Stimulated activated CD4-positive, alpha-beta T cell treated with anti-CD3 and anti-CD28 coated beads, Interleukin-12 subunit alpha, Interleukin-12 subunit beta, amount 100 ng/mL, for 4 hours (primary cell): ENCODE results near the gene NTN5.
A peak's percentile ranks its signal among the peaks of the same experiment; 100 is the strongest.

ENCODE experiments used
- DNase-seq: peaks from one replicate; pipeline ENCODE4 v3.0.0-alpha.2; 2020

The NTN5 gene

DNA sequence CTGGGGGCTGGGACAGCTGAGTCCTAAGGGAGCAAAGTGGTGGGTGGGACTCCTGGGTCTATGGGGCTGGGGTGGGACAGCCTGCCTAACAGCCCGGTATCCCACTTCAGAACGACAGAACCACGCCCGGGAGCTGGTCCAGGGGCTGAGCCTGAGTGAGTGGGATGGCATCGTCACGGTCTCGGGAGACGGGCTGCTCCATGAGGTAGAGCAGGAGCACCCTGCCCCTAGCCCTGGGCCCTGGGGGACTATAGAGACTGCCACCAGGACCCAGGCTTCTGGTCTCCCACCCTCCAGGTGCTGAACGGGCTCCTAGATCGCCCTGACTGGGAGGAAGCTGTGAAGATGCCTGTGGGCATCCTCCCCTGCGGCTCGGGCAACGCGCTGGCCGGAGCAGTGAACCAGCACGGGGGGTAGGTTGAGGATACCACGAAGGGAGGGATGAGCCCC lies 44.9 kb downstream of the NTN5 start:
- DNase-seq, result no peak

DNA sequence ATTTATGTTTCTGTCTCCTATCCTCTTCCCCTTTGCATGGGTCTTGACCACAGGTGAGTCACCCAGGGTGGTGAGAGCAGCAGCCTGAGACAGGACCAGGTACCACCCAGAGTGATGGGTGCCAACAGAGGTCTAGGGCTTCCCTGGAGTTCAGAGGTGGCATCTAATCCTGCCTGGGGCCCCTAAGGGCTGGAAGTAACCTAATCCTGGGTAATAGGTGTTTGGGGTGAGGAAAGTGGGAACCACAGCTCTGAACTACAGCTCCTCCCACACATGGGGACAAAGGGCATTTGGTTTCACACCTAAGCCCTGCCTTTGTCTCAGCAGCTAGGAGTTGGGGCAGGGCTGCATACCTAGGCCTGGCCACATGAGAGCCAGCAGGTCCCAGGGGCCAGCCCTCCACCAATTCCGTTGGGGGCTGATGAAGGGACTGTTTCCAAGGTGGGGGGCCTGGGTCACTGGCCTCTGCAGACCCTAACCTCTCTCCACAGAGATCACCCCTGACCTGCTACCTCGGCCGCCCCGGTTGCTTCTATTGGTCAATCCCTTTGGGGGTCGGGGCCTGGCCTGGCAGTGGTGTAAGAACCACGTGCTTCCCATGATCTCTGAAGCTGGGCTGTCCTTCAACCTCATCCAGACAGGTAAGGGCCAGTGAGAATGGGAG lies 45.5 kb downstream of the NTN5 start:
- DNase-seq, result no peak

DNA sequence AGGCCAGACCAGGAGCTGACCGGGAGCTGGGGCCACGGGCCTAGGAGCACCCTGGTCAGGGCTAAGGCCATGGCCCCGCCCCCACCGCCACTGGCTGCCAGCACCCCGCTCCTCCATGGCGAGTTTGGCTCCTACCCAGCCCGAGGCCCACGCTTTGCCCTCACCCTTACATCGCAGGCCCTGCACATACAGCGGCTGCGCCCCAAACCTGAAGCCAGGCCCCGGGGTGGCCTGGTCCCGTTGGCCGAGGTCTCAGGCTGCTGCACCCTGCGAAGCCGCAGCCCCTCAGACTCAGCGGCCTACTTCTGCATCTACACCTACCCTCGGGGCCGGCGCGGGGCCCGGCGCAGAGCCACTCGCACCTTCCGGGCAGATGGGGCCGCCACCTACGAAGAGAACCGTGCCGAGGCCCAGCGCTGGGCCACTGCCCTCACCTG lies 46.9 kb downstream of the NTN5 start:
- no peak for DNase-seq

DNA sequence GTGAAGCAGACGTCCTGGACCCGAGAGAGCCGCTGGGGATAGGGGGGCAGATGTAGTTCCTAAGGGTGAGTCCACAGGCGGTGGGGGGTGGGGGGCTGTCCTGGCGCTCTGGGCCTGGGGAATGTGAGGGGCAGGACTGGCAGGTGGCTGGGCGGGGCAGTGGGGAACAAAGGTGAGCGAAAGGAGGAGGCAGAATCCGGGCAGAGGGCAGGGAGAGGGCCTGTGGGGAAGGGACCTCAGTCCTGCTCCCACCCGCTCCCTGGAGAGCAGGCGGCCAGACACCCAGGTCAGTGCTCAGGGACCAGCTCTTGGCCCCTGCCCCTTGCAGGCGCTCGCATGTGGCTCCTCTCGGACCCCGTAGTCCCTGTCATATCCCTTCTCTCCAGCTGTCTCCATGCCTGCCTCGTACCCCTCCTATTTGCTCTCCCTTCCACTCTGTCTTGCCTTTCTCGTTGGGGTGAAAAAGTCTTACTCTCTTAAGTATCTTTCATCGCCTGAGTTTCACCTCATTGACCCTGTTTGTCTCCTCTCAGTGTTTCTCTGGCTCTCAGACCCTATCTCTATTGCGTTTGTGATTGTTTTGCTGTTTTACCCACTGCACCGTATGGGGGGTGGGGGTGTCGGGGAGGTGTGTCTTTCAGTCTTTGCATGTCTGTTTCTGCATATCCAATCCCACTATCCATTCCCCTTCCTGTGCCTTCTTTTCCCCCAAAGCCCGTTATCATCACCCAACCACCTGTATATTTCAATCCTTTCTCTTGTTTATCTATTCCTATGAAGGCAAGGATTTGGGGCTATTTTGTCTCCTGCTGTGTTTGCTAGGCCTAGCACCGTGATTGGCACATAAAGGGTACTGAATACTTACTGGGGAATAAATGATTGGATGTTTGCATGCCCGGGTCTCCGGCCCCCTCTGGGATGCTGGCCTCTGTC lies 47.8 kb downstream of the NTN5 start:
- DNase-seq, result no peak

DNA sequence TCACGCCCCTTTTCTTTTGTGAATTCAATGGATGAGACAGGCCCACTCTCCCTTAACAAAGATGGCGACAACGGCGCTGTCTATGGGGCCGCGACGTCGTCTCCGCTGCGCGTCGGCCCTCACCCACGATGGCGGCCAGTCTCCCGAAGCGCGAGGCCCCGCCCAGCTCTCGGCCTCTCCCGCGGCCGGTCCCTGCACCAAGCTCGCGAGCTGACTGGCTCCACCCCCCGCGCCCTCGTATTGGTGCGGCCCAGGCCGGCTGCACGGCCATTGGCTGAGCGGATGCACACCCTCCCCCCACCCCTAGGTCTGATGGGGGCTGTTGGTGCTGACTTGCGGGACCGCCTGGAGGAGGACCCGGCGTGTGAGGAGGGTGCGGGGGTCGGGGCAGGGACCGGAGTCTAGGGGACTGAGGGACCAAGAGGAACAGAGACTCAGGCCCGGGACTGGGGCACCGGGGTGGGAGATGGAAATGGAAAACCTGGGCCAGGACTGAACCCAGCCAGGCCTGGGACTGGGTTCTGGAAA lies 48.7 kb downstream of the NTN5 start:
- peak; percentile 98 for DNase-seq

DNA sequence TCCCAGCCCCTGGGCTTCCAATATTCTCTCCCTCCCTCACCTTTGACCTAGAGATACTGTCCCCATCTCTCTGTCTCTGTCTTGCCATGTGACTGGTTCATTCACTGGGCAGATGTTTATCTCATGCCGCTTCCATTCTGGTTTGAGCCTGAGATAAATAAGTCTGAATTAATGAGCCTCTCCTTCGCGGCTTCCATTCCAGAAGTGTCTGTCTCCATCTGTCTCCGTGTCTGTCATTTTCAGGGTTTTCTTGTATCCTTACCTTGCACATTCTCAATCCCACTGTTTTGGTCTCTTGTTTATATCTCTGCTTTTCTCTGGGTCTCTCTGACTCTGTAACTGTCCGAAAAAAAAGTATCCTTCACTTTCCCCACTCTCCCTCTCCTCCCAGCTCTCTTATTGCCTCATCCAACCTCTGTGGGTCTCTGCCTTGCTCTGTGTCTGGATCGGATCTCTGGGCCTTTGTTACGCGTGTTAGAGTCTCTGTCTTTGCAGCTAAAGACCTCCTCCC lies 49.2 kb downstream of the NTN5 start:
- DNase-seq, result no peak

DNA sequence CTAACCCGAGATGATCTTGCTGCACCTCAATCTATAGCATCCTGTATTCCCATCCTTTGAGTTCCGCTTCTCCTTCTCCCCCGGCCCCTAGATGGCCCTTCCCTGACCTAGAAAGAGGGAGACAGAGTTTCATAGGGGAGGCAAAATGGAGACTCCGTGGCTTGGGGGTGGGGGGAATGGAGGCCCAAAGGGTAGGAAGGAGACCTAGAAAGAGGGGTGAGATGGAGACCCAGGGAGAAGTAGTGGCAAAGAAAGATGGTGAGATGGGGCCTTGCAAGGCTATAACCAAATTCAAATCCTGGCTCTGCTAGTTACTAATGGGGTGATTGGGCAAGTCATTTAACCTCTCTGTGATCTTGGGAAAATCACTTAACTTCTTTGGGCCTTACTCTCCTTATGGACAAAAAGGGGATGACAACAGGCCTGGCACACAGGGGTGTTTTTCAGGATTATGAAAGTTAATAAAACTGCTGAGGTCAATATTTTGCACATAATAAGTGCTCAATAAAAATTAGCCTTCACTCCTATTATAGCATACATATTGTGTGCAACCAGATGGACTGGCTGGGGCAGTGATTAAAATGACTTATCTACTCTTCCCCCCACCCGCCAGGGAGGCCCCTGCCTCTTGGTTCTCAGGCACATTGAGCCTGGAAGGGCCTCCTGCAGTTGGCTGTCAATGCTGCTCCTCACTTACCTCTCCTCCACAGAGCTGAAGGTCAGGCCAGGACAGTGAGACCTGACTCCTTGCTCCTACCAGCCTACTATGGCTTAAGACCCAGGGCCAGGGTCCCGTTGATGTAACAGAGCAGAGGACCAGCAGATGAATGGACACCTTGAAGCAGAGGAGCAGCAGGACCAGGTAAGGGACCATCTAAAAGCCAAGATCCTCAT lies 52.9 kb downstream of the NTN5 start:
- no peak for DNase-seq

DNA sequence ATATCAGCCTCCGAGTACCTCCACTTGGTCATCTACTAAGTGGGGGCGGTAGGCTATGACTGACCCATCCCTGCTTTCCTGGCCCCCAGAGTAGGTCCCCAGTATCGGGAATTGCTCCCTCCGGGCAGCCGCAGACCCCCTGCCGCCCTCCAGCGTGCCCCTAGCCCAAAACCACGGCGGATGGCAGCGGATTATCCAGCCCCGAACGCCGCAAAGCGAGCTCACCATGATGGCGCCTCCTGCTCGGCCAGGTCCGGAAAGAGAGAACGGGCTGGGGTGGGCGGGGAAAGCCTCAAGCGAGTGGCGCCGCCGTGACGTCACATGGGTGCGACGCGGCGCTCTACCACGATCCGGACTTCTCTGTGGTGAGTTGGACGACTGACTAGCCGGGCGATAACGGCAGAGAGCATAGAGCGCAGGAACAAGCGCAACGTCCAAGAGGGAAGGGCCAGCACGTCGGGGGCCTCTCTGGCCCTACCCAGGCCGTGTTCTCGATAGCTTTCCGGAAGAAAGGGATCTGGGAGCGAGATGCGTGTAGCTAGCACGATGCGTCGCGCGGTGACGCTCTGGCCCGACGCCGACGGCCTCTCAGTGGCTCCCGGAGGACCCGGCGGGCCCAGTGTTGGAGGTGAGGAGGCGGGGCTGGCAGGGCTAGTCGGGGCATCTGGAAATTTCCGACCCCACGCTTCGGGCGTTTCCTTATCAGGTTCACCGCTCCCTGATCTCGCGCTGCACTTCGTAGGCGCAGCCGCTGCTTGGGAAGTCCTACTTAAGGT lies 53.7 kb downstream of the NTN5 start, which contains the start of the genes RPL18 and SPHK2:
TSS of gene RPL18 (minus strand) at position 263 of the 776 bp plus-strand sequence. CDS start at position 228, 35 bp downstream.
TSS of gene SPHK2 (plus strand) at position 591 of the 776 bp plus-strand sequence. CDS start 1,009 bp downstream, outside the sequence.
- peak; percentile 96 for DNase-seq

DNA sequence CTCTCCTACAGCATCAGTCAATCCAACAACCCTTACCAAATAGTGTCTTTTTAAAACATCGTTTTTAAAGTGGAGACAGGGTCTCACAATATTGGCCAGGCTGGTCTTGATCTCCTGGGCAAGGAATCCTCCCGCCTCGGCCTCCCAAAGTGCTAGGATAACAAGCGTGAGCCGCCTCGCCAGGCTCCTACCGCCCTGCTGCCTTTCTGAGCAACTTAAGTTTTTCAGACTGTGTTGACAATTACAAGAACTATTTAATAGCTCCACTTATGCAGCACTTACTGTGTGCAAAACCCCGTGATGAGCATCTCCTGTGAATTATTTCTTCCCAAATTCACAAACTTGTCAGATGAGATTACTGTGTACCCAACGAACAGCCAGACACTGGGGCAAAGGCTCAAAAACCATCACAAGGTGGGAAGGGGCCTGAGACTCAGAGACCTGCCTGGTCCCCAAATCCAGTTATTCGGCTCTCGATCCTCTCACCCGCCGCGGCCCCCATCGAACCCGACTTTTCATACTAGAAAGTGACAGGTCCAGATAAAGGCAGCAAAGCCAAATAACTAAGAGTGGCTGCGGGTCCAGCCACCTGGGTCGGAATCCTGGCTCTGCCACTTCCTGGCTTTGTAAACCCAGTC lies 54.4 kb downstream of the NTN5 start:
- DNase-seq, result no peak

DNA sequence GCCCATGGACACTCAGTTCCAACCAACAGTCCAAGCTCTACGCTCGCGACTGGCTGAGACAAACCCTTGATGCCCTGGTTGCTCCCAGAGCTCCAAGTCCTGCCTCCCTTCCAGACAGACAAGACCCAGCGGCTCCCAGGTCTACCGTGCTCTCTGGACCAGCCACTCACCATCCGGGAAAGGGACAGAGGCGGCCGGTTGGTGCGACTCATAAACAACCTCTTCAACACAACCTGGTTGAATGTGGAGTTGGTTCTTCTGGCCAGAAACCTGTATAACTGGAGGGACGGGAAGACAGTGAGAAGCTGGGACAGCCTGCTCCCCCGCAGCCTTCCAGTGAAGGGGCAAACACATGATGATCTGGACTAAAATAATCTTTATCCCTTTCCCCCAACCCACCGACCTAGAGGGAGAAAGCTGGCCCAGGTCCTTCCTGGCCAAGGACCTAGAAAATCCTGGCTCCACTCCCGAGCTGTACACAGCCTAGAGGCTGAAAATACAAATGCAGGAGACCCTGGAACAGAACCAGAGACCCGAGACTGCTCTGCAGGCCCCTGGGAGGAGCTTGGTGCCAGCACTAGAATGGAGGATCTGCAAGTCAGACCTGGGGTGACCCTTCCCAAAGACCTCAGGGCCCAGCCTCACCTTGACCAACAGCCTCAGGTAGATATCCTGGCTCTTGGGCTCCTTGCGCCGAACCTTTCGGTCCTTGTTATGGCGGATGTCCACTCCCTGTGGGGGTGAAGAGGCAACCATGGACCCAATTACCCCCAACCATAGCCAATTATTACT lies 55.5 kb downstream of the NTN5 start:
- DNase-seq, result no peak

DNA sequence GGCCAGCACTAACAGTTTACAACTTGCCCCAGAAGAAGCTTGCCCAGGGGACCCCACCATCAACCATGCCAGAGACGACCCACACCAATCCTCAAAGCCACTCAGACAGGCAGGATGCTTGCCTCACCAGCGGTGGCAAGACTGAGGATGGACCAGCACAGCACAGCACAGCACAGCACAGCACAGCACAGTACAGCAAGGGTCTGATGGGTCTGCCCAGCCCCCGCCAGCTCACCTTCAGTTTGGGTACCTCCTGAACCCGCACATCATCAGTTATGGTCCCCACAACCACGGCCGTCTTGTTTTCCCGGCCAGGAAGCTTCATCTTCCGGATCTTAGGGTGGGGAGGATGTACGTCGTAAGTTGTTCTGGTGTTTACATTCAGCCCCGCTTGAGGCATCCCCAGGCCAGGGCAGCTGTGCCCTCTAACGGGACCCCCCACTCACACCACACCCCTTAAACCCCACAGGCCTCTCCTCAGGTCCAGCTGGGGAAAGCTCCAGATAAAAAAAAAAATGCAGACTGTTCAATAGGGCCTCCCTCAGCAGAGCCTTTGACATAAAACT lies 56.2 kb downstream of the NTN5 start:
- DNase-seq, result no peak

DNA sequence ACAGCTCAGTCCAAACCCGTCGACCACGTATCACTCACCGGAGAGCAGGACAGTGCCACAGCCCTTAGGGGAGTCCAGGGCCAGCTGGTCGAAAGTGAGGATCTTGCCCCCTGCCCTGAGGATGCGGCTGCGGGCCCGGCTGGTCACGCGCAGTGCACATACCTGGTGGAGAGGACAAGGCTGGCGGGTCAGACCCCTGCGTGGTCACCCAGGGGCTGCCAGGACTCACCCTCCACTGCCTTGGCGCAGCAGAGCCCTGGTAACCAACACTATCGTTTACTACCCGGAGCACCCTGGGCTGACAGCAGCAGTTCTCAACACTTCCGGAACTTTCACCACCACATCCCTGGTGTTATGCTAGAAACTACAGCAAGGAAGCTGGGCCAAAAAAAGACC lies 56.8 kb downstream of the NTN5 start:
- DNase-seq, result no peak

DNA sequence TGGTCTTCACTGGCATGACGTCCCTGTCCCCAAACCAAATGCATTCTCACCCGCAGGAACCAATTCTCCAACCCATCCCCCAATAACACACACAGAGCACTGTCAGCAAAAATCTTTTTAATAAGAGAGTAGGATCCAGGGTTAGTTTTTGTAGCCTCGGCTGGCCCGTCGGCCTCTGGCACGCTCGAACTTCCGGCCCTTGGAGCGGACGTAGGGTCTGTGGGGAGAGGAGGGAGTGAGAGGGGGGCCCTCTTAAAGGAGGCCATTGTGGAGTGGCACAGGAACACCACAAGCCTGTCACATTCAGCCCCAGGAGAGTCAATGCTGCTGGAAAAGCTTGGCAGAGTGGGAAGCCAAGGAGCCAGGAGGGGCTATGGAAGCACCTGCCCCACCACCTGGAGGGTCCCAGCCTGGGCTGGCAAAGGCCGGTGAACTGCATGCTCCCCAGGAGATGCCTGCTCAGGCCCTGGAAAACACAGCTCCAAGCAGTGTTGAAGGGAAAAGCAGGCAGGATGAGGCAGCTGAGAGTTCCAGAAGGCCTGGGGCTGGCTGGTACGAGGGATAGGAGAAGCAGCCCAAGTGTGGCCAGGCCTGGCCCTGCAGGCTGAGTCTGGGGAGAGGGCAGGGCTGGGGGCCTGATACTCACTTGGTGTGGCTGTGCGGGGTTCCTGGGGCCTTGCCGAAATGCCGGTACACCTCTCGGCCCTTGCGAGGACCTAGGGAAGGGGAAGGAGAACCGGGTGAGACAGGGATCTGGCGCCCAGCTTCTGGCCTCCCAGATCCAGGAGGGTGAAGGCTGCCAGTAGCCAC lies 57.4 kb downstream of the NTN5 start:
- no peak for DNase-seq

DNA sequence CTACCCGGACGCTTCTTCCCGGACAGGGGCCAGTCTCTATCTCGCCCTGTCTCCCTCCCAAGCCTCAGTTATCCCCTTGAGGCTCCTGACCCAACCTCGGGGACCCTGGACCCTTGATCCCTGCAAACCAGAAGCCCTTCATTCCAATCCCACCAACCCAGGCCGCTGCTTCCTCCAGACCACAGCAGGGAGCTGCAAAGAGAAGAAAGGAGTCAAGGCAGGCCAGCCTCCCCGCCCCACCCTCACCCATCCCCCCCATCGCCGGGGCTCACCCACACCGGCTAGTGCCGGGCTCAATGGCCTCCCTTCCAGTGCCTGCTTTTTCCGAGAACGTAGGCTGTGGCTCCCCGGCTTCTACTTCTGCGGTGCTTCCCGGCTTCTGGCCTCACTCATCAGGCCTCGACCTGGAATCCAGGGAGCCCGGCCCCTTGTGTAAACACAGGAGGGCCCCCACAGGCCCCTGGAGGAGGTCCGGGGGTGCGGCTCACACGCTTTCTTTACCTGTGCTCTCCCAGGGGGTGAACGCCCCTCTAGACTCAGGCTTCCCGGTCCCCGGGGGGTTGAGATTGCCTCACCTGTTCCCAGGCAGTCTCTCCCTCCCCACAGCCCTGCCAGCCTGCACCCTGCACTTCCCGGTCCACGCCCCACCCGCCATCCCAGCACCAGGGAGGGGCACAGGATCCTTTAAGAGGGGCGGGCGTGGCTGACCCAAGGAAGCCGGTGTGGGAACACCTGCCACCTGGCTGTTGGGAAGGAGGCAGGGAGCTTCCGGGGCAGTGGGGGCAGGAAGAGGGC lies 58.2 kb downstream of the NTN5 start, which contains the start of gene FAM83E:
TSS of gene FAM83E (minus strand) at position 641 of the 795 bp plus-strand sequence. CDS start 1,704 bp downstream, outside the sequence.
- DNase-seq, result peak; percentile 40

DNA sequence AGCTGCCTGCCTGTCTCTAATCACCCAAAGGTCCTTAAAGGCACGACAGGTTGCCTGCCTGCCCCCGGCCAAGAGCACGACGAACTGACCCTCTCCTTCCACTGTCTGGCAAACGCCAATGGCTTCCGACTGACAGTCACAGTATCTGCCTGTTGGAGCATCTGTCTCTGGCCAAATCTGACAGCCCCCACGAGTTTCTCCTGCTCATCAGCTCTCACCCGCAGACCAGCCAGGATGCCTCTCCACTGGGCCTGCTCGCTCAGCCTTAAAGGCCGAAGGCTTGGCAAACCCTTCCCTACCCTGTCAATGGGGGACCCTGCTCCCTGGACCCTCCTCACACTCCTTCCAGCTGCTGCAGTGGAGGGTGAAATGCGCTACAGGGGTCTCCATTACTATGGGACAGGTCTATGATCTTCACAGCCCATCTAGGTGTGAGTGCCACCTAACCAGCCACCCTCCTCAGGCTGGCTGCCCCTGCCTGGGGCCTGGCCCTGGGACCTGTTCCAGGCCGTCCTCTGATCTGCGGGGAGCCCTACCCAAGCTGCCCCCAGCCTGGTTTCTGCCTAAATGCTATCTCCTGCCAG lies 58.9 kb downstream of the NTN5 start:
- DNase-seq, result no peak

DNA sequence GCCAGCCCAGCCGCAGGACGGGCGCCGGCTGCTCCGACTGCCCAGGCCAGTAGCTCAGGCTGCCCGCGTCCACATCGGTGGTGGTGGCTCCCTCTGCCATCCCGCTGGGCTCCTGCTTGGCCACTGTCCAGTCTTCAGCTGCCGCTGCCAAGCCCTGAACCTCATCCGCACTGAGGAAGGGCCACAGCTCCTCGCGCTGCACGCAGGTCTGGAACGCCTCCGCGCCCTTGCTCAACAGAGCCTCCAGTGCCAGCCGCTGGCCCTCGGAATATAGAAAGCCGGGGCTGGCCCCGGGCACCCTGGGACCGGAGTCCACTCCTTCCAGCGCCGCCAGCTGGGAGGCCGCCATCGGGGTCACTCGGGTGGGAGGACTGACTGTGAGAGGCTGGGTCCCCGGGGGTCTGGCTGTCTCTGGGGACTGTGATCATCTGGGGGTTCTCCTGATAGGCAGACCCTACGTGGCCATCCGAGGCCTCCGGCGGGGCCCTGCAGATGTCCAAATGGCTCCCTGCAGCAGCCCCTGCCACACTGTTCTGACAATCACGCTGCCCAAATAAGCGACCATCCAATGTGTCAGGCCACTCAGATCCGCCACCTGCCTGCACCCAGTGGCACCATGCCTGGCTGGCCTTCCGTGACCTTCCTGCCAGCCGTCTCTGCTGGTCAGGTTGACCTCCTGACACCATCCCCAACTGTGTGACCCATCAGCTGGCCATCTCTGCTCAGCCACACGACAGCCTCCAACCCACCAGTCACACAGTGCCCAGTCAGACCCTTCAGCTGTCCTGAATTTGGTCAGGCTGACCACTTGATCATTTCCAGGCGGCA lies 59.6 kb downstream of the NTN5 start:
- DNase-seq, result no peak
